NCI-H128 (cell line): ENCODE measurements around the gene PAPOLA.
"Not testable (repeated sequence)": the region's sequence is repeated elsewhere in the genome, so short reads cannot be mapped to it uniquely, and the experiment has no call there.

Experiments
- DNase-seq: peaks from one replicate; lab custom pipeline; 2025; ENCODE audit not compliant: unreplicated experiment; lab: John Stamatoyannopoulos, UW

PAPOLA gene

GRCh38 chr14:96501740-96502620 lies at the start of gene PAPOLA:
TSS of gene PAPOLA (plus strand) at chr14:96502382. CDS start at chr14:96502593, 211 bp downstream.
- DNase-seq, result peak; percentile 90

- DNase-seq, result no peak
These were observed 49.5 kb upstream of the PAPOLA start for GRCh38 chr14:96452684-96453083.

- no peak for DNase-seq
These were observed 46.6 kb upstream of the PAPOLA start for GRCh38 chr14:96455588-96455987.

GRCh38 chr14:96459851-96460250 lies 42.3 kb upstream of the PAPOLA start:
- no peak for DNase-seq

- DNase-seq, result no peak
These were observed 40.0 kb upstream of the PAPOLA start for GRCh38 chr14:96461950-96462798.

- DNase-seq, result no peak
These were observed 38.0 kb upstream of the PAPOLA start for GRCh38 chr14:96464136-96464535.

- DNase-seq, result no peak
These were observed 35.3 kb upstream of the PAPOLA start for GRCh38 chr14:96466918-96467317.

- DNase-seq, result no peak
These were observed 31.9 kb upstream of the PAPOLA start for GRCh38 chr14:96470331-96470730.

GRCh38 chr14:96470967-96471366 lies 31.2 kb upstream of the PAPOLA start:
- not testable (repeated sequence) for DNase-seq

GRCh38 chr14:96478119-96478518 lies 24.1 kb upstream of the PAPOLA start:
- DNase-seq, result no peak

- no peak for DNase-seq
These were observed 22.6 kb upstream of the PAPOLA start for GRCh38 chr14:96479435-96480146.

- no peak for DNase-seq
These were observed 20.4 kb upstream of the PAPOLA start for GRCh38 chr14:96481731-96482314.

GRCh38 chr14:96482986-96483385 lies 19.2 kb upstream of the PAPOLA start:
- DNase-seq, result no peak

GRCh38 chr14:96484399-96484798 lies 17.8 kb upstream of the PAPOLA start:
- DNase-seq, result no peak

GRCh38 chr14:96486705-96487104 lies 15.5 kb upstream of the PAPOLA start:
- DNase-seq, result no peak

- no peak for DNase-seq
These were observed 12.9 kb upstream of the PAPOLA start for GRCh38 chr14:96489327-96489726.

GRCh38 chr14:96493178-96493577 lies 9.0 kb upstream of the PAPOLA start:
- DNase-seq, result no peak

- no peak for DNase-seq
These were observed 7.9 kb upstream of the PAPOLA start for GRCh38 chr14:96494331-96494730.

GRCh38 chr14:96497087-96497486 lies 5.1 kb upstream of the PAPOLA start:
- DNase-seq, result no peak

- DNase-seq, result no peak
These were observed 4.6 kb upstream of the PAPOLA start for GRCh38 chr14:96497586-96497985.

- no peak for DNase-seq
These were observed 904 bp upstream of the PAPOLA start for GRCh38 chr14:96501217-96501739.
